Stimulated activated CD8-positive, alpha-beta memory T cell treated with anti-CD3 and anti-CD28 coated beads, Interleukin-7, amount 100 ng/mL, for 1 hour (primary cell): Measurements from ENCODE around the gene SGMS1.
"Not testable (repeated sequence)": the region's sequence is repeated elsewhere in the genome, so short reads cannot be mapped to it uniquely, and the experiment has no call there.

Source experiments
- DNase-seq, 2 donors: peaks; one replicate each; pipeline ENCODE4 v3.0.0-alpha.2; 2020; ENCODE audit warnings: low read depth in 2 of 2

The SGMS1 gene

GRCh38 chr10:50271564-50272250, 352.0 kb downstream of the SGMS1 start:
- no peak for DNase-seq

GRCh38 chr10:50267877-50268276, 355.9 kb downstream of the SGMS1 start:
- DNase-seq = not testable (repeated sequence)

GRCh38 chr10:50262625-50263024, 361.1 kb downstream of the SGMS1 start:
- not testable (repeated sequence) for DNase-seq

- DNase-seq = no peak
Observed at GRCh38 chr10:50260791-50261281, 362.9 kb downstream of the SGMS1 start.
